Astrocyte (in vitro differentiated cells and primary cell): Measurements from ENCODE around the gene C15orf40.

ENCODE experiments used
- EZH2 ChIP-seq: IDR thresholded peaks from 2 replicates; pipeline ENCODE4 v1.6.1; 2012; ENCODE audit warnings: mild to moderate bottlenecking, low read length, inconsistent platforms; ENCODE audit not compliant: insufficient read depth
- TF ChIP-seq, protein P1 (sequence below): IDR thresholded peaks from 2 replicates; pipeline ENCODE4 v1.5.1; 2011; ENCODE audit warnings: low read depth, mild to moderate bottlenecking, inconsistent platforms, low read length, moderate library complexity; ENCODE audit not compliant: insufficient read depth

DNA sequence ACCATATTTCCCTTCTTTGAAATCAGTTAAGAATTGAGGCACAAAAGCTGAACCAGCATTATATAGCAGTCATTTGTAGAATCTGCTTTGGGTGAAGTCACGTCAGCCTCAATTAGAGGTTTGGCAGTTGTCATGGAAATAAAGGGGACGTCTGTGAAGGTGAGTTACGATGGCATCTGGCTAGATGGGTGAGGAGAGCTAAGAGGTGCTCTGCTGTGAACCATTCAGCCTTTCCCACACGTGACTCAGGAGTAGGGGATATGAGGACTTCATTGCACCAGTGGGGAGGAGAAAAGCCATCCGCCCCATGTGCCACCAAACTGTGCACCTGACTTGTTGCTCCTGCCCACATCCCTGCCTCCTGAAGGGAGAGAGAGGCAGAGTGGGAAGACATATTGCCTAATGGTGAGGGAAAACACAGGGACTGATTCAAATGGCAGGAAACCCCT lies 2.8 kb upstream of the C15orf40 start:
- TF ChIP-seq, protein P1, sequence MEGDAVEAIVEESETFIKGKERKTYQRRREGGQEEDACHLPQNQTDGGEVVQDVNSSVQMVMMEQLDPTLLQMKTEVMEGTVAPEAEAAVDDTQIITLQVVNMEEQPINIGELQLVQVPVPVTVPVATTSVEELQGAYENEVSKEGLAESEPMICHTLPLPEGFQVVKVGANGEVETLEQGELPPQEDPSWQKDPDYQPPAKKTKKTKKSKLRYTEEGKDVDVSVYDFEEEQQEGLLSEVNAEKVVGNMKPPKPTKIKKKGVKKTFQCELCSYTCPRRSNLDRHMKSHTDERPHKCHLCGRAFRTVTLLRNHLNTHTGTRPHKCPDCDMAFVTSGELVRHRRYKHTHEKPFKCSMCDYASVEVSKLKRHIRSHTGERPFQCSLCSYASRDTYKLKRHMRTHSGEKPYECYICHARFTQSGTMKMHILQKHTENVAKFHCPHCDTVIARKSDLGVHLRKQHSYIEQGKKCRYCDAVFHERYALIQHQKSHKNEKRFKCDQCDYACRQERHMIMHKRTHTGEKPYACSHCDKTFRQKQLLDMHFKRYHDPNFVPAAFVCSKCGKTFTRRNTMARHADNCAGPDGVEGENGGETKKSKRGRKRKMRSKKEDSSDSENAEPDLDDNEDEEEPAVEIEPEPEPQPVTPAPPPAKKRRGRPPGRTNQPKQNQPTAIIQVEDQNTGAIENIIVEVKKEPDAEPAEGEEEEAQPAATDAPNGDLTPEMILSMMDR: no peak
- TF ChIP-seq EZH2: no peak
